Choroid plexus epithelial cell (primary cell): Measurements from ENCODE around the gene KCNMA1.

Source experiments
- DNase-seq: peaks from one replicate; pipeline ENCODE4 v3.0.0-alpha.2; 2010; ENCODE audit warnings: low read depth
- H3K4me3 ChIP-seq: 2 replicates; pipeline ENCODE4 v1.5.1; 2011; ENCODE audit warnings: low read depth, mild to moderate bottlenecking, control low read depth, low read length, moderate library complexity
- TF ChIP-seq, protein P1 (sequence below): conservative IDR thresholded peaks from 2 replicates; pipeline ENCODE4 v1.5.1; 2011; ENCODE audit warnings: low read depth, mild to moderate bottlenecking, control low read depth, inconsistent platforms, low read length, moderate library complexity

Gene KCNMA1

DNA sequence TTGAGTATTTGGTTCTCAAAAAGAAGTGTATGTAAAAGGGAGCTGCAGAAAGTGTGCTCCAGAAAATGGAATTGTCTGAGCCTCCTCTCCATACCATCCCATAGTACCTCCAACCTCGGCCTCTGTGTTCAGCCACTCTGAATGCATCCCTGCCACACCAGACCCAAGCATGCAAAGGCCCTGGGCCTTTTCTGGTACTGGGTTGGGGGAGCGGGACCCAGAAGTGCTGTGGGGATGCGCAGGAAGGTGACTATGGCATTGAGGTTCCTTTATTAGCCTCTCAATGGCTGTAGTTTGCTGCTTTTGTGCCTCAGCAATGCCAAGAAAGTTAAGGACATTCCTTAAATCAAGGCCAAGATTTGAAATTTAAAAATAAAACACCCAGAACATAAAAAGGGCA lies 2.1 kb upstream of the KCNMA1 start:
- TF ChIP-seq, protein P1, sequence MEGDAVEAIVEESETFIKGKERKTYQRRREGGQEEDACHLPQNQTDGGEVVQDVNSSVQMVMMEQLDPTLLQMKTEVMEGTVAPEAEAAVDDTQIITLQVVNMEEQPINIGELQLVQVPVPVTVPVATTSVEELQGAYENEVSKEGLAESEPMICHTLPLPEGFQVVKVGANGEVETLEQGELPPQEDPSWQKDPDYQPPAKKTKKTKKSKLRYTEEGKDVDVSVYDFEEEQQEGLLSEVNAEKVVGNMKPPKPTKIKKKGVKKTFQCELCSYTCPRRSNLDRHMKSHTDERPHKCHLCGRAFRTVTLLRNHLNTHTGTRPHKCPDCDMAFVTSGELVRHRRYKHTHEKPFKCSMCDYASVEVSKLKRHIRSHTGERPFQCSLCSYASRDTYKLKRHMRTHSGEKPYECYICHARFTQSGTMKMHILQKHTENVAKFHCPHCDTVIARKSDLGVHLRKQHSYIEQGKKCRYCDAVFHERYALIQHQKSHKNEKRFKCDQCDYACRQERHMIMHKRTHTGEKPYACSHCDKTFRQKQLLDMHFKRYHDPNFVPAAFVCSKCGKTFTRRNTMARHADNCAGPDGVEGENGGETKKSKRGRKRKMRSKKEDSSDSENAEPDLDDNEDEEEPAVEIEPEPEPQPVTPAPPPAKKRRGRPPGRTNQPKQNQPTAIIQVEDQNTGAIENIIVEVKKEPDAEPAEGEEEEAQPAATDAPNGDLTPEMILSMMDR: no peak
- no peak overlapping the region for H3K4me3 ChIP-seq
- DNase-seq: no peak

DNA sequence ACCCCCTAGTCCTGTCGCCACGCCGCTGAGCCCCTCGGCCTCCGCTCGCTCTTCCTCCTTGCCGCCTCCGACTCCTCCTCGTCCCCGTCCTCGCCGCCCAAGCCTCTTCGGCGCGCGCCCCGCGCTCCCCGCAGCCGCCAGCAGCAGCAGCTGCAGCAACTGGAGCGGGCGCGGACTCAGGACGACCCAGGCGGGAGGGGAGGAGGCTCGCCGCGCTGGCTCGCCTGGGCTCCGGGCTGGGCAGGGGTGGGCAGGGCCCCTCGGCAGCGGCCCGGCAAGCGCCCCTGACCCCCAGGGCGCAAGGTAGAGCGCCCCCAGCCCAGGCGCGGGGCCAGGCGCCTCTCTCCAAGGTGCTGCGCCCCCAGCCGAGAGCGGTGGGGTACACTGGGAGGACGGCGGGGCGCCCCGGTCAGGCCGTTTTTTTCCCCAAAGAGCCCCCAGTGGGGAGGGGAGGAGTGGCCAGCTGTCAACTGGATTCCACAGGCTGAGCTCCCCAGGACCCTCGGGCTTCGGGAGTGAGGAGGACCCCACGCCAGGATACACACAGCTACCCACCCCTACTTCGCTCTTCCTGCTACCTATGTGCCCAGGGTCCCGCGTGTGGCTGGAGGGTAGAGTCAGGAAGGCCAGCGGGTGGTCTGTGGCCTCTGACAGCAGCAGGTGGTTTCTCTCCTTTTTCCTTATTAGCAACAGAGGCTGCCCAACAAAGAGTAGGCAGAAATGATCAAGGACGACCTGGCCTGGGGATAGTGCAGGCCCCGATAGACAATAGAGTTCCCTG lies 903 bp upstream of the KCNMA1 start:
- TF ChIP-seq, protein P1: no peak
- DNase-seq: peak; percentile 48
- H3K4me3 ChIP-seq: peak overlapping the region; percentile 53

DNA sequence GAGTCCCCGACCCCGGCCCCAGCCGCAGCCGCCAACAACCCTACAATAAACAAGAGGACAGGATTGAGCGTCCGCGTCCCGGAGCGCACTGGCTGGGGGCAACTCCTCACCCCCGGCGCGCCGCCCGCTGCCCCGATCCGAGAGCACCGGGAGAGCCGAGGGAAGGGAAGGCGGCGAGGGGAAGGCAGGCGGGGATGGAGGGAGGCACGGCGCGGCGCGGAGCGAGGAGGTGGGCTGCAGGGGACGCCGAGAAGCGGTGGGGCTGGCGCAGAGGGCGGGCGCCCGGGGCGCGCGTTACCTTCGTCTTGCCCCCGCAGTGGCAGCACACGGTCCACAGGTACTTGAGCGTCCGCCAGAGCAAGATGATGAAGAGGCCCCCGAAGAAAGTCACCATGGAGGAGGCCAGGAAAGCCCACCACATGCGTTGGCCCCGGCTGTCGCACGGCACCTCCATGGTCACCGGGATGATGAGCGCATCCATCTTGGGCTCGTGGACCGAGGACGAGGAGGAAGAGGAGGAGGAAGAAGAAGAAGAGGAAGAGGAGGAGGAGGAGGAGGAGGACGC lies 559 bp downstream of the KCNMA1 start:
- TF ChIP-seq, protein P1: no peak
- DNase-seq: no peak
- peak overlapping the region; percentile 54 for H3K4me3 ChIP-seq

DNA sequence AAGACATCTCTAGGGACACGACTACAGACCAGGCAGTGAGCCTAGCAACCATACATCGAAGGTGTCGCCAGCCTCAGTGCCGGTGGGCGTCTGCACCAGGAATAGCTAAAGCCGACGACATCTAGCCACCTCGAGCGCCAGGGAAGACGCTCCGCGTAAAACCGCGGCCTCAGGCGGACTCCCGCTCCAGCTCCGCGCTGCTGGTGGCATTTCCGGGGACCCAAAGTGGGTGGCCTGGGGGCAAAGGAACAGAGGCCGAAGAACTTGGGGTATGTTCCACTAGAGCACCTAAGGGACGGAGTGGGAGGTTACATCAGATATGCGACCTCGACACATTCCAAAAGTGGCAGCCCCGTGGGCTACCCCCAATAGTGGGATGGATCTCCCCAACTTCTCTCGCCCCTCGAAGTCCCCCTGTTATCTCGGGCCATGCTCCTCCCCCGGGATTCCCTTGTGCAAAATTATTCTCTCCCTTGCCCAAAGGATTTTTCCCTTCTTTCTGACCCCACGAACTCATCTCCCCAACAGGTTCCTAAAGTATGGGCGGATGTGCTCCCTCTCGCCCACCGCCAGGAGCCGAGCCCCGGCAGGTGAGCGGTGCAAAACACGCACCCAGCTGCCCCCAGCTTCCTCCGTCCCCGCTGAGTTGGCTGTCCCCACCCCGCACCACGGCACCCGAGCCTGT lies 1.2 kb downstream of the KCNMA1 start:
- peak overlapping the region; percentile 54 for H3K4me3 ChIP-seq
- TF ChIP-seq, protein P1: no peak
- DNase-seq: no peak

DNA sequence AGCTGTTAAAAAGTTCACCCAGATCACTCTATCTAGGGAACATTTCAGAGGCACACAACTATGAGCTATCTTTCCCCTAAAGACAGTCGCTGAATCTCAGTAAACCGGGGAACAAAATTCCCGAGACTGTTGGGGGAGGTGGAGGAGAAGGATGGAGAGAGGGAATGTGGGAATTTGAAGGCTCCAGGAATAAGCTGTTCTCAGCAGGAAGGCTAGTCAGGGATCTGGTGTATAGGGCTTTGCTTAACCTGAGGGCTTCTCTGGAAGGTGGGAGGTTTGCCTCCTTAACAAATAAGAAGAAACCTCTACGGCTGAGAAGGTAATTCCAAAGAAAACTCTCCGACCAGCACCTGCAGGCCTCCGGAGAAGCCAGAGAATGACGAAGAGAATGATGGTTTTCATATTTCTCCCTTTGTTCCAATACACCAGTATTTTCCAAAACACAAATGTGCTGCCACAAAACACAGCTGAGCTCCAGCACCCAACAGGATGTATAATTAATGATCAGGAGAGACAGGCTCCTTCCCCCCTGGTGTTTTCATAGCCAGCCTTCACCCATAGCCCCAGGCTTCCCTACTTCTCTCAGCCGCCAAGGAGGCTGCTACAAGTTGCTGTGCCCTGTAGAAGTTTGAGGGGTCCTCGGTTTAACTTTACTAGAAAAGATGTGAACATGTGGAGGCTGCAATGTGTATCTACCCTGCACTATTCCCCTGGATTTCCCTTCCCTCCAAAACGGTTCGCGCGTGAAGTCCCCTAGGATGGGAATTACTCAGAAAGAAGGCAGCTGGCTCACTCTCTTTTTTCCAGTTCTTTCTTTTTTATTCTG lies 2.0 kb downstream of the KCNMA1 start:
- no peak for DNase-seq
- TF ChIP-seq, protein P1: no peak
- H3K4me3 ChIP-seq: no peak overlapping the region

DNA sequence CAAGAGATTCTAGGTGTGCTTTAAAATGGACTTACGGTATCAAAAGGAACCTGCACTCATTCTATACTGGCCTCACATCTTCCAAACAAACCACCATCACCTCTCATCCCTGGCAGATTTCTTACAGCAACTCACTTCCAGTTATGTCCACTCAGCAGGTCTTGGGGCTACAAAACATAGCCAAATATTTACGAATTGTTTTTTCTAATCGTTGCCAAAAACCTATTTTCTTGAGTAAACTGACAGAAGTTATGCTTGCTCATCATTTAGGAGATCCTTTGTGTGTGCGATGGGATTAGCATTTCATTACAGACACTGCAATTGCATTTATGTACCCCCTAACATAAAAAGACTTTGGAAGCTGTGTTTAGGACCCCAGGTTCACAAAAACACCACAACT lies 2.7 kb downstream of the KCNMA1 start:
- TF ChIP-seq, protein P1: no peak
- DNase-seq: no peak

More for the DNA sequence above, 2.7 kb downstream of the KCNMA1 start:
- H3K4me3 ChIP-seq: no peak overlapping the region
